ENCODE measurements around the gene WNT2. TPM values are rescaled to one million over a fixed set of nuclear protein-coding genes. Genes with fewer than 3 reads are reported as not detected.

Gene WNT2
- polyA plus RNA-seq (ENCODE audit: insufficient read length) = 2.1 TPM

- DNase-seq (ENCODE audit: low read depth) = no peak
These were observed at the start of gene WNT2 for GRCh38 chr7:117322741-117323304. WNT2 (minus strand) TSS chr7:117323058; CDS start chr7:117322989, 69 bp downstream.

- DNase-seq (ENCODE audit: low read depth) = no peak
These were observed 49.2 kb upstream of the WNT2 start for GRCh38 chr7:117372073-117372472.

- no peak for DNase-seq (ENCODE audit: low read depth)
These were observed 41.7 kb upstream of the WNT2 start for GRCh38 chr7:117364339-117365080.

- no peak for DNase-seq (ENCODE audit: low read depth)
These were observed 39.5 kb upstream of the WNT2 start for GRCh38 chr7:117362294-117362888.

GRCh38 chr7:117350027-117350426 is 27.2 kb upstream of the WNT2 start:
- DNase-seq (ENCODE audit: low read depth) = no peak

- DNase-seq (ENCODE audit: low read depth) = no peak
These were observed 26.7 kb upstream of the WNT2 start for GRCh38 chr7:117349570-117349969.

- DNase-seq (ENCODE audit: low read depth) = no peak
These were observed 25.3 kb upstream of the WNT2 start for GRCh38 chr7:117347962-117348672.

GRCh38 chr7:117347480-117347879 is 24.6 kb upstream of the WNT2 start:
- DNase-seq (ENCODE audit: low read depth) = no peak

GRCh38 chr7:117346161-117346560 is 23.3 kb upstream of the WNT2 start:
- no peak for DNase-seq (ENCODE audit: low read depth)

- DNase-seq (ENCODE audit: low read depth) = no peak
These were observed 15.2 kb upstream of the WNT2 start for GRCh38 chr7:117338020-117338419.

GRCh38 chr7:117333168-117333567 is 10.3 kb upstream of the WNT2 start:
- no peak for DNase-seq (ENCODE audit: low read depth)

GRCh38 chr7:117332031-117332430 is 9.2 kb upstream of the WNT2 start:
- no peak for DNase-seq (ENCODE audit: low read depth)

GRCh38 chr7:117325836-117326235 is 3.0 kb upstream of the WNT2 start:
- no peak for DNase-seq (ENCODE audit: low read depth)

- no peak for DNase-seq (ENCODE audit: low read depth)
These were observed 2.1 kb upstream of the WNT2 start for GRCh38 chr7:117324960-117325359.

GRCh38 chr7:117323851-117324711 is 1.2 kb upstream of the WNT2 start:
- DNase-seq (ENCODE audit: low read depth) = no peak

GRCh38 chr7:117323305-117323850 is 520 bp upstream of the WNT2 start:
- DNase-seq (ENCODE audit: low read depth) = no peak

GRCh38 chr7:117320523-117320922 is 2.3 kb downstream of the WNT2 start:
- no peak for DNase-seq (ENCODE audit: low read depth)

GRCh38 chr7:117319181-117319580 is 3.7 kb downstream of the WNT2 start:
- no peak for DNase-seq (ENCODE audit: low read depth)

GRCh38 chr7:117313582-117313981 is 9.3 kb downstream of the WNT2 start:
- no peak for DNase-seq (ENCODE audit: low read depth)

GRCh38 chr7:117312593-117313580 is 10.0 kb downstream of the WNT2 start:
- DNase-seq (ENCODE audit: low read depth) = no peak

All from forelimb muscle (tissue), 1 donor.